Activated naive CD8-positive, alpha-beta T cell (primary cell): ENCODE results near the gene TTLL8.

Source experiments
- H3K27ac Mint-ChIP-seq: one replicate; pipeline ENCODE4 v1.8.0; 2021; ENCODE audit warnings: mixed read lengths
- H3K27me3 Mint-ChIP-seq: one replicate; pipeline ENCODE4 v1.8.0; 2021; ENCODE audit warnings: mixed read lengths
- H3K36me3 Mint-ChIP-seq: one replicate; pipeline ENCODE4 v1.8.0; 2021; ENCODE audit warnings: mixed read lengths
- H3K4me1 Mint-ChIP-seq: one replicate; pipeline ENCODE4 v1.8.0; 2021; ENCODE audit warnings: low read depth, mixed read lengths
- H3K4me3 Mint-ChIP-seq: one replicate; pipeline ENCODE4 v1.8.0; 2021; ENCODE audit warnings: mild to moderate bottlenecking, mixed read lengths
- H3K9me3 Mint-ChIP-seq: one replicate; pipeline ENCODE4 v1.8.0; 2021; ENCODE audit warnings: low read depth, mixed read lengths

The TTLL8 gene

DNA sequence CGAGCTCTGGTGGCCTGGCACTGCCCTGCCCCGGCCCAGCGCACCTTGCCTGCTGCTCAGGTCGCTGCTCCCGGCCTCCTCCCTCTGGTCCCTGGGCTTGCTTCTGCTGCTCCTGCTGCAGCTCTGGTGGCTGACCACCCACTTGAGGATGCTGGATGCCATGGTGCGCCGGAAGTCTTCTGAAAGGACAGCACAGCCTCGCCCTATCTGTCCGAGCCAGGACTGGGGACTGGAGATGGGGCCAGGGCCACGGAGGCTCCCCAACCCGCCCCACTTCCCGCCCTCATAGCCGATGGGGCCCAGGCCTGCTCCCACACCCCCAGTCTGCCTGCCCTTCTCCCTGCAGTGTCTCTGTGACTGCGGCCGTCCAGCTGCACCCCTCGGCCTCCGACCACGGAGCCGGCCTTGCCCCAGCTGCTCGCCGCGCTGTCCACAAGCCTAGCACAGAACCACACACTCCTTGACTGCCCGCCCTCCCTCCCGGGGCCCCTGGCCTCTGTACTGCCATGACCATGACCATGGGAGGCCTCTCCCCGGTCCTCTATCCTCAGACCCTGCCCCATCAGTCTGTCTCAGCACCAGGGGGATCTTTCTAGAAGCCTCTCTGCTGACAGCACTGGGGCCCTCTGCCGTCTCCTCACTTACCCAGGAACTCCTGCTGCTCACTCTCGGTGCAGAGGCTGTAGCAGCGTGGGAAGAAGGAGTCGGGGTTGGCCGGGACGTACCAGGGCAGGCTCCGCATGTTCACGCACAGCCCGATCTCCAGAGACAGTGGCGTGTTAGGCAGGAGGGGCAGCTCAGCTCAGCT, 12.7 kb downstream of the TTLL8 start:
- Mint-ChIP-seq H3K36me3 (no peaks in the 10 kb centered on the region), H3K27me3 (peaks cover 14% of the 10 kb centered on the region), H3K4me1 (peaks cover 14% of the 10 kb centered on the region), H3K27ac (no peak overlapping the region), H3K9me3 (no peaks in the 10 kb centered on the region), H3K4me3 (no peak overlapping the region)

DNA sequence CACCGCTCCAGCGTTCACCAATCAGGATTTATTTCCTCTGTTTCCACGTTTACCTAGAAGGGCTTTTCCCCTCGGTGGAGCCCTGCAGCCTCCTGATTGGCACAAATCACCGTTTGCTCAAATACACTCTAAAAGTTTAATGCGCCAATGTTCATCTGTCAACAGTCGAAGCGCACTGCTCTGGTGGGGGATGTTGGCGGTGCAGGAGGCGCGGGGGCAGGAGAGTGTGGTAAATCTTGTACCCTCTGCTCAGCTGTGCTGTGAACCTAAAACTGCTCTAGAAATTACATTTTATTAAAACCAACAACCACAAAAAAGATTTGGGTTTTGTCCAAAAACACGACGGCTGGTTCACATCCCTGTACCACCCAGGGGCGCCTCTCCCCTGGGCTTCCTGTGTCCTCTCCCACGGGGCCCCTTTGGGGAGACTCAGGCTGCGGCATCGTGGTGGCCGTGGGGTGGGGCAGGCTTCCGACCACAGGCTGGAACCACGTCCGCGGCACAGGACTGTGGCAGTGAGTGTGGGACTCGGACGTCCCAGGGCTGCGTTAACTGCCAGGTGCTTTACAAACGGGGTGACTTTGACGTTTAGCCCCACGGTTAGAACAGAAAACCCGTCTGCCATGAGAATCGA, 13.5 kb downstream of the TTLL8 start:
- H3K4me1 Mint-ChIP-seq: peaks cover 14% of the 10 kb centered on the region
- no peaks in the 10 kb centered on the region for H3K9me3 Mint-ChIP-seq
- peaks cover 14% of the 10 kb centered on the region for H3K27me3 Mint-ChIP-seq
- no peaks in the 10 kb centered on the region for H3K36me3 Mint-ChIP-seq
- H3K27ac Mint-ChIP-seq: no peak overlapping the region
- no peak overlapping the region for H3K4me3 Mint-ChIP-seq

DNA sequence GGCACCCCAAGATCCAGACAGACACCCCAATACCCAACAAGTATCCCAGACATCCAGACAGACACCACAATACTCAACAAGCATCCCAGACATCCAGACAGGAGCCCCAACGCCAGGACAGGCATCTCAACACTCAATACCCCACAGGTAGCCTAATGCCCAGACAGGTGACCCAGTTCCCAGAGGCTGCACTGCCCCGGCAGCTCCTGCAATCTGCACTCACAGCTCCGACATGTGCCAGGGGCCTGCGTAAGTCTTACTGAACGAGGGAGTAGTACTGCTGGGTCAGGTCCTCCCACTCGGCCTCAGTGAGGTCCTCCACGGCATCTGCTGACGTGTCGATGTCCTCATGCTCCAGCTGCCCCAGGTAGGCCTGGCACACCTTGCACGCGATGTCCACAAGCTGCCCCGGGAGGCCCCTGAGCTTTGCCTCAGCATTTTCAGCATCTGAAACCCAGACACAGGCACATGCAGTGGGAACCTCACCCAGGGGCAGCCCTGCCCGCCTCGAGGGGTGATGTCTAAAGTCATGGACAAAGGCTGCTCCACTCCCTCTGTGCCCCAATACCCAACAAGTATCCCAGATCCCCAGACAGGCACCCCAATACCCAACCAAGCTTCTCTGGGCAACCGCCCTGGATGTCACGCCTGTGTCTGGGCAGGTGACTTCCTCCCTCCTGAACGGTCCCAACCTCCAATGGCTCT, 16.6 kb downstream of the TTLL8 start:
- peaks cover 13% of the 10 kb centered on the region for H3K4me1 Mint-ChIP-seq
- no peak overlapping the region for H3K27ac Mint-ChIP-seq
- H3K36me3 Mint-ChIP-seq: peaks cover 3% of the 10 kb centered on the region
- H3K9me3 Mint-ChIP-seq: peaks cover 5% of the 10 kb centered on the region
- no peak overlapping the region for H3K4me3 Mint-ChIP-seq
- H3K27me3 Mint-ChIP-seq: peaks cover 14% of the 10 kb centered on the region

- no peak overlapping the region for H3K4me3 Mint-ChIP-seq
- H3K9me3 Mint-ChIP-seq: peaks cover 5% of the 10 kb centered on the region
- H3K4me1 Mint-ChIP-seq: peaks cover 15% of the 10 kb centered on the region
- H3K27ac Mint-ChIP-seq: no peak overlapping the region
- peaks cover 14% of the 10 kb centered on the region for H3K27me3 Mint-ChIP-seq
- peaks cover 3% of the 10 kb centered on the region for H3K36me3 Mint-ChIP-seq
Observed at GRCh38 chr22:50040717-50041116, 17.4 kb downstream of the TTLL8 start.

DNA sequence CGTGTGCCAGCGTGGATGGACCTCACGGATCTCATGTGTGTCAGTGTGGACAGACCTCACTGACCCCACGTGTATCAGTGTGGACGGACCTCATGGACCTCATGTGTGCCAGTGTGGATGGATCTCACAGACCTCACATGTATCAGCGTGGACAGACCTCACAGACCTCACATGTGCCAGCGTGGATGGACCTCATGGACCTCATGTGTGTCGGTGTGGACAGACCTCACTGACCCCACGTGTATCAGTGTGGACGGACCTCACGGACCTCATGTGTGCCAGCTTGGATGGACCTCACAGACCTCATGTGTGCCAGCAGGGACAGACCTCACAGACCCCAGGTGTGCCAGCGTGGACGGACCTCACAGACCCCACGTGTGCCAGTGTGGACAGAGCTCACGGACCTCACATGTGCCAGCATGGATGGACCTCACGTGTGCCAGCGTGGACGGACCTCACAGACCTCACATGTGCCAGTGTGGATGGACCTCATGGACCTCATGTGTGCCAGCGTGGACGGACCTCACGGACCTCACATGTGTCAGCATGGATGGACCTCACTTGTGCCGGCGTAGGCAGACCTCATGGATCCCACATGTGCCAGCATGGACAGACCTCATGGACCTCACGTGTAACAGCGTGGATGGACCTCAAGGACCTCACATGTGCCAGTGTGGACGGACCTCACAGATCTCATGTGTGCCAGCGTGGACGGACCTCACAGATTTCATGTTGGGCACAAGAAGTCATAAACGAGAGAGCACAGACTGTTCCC, 18.2 kb downstream of the TTLL8 start:
- Mint-ChIP-seq H3K27ac (no peak overlapping the region), H3K9me3 (peaks cover 5% of the 10 kb centered on the region), H3K27me3 (peaks cover 14% of the 10 kb centered on the region)

GRCh38 chr22:50035976-50036724, 21.9 kb downstream of the TTLL8 start:
- no peak overlapping the region for H3K27ac Mint-ChIP-seq
- H3K4me1 Mint-ChIP-seq: peaks cover 11% of the 10 kb centered on the region
- peaks cover 3% of the 10 kb centered on the region for H3K27me3 Mint-ChIP-seq
- peaks cover 3% of the 10 kb centered on the region for H3K36me3 Mint-ChIP-seq
- H3K4me3 Mint-ChIP-seq: no peak overlapping the region
- H3K9me3 Mint-ChIP-seq: peaks cover 5% of the 10 kb centered on the region

More for the DNA sequence above, 18.2 kb downstream of the TTLL8 start:
- Mint-ChIP-seq H3K4me3 (no peak overlapping the region), H3K36me3 (peaks cover 3% of the 10 kb centered on the region), H3K4me1 (peaks cover 15% of the 10 kb centered on the region)

DNA sequence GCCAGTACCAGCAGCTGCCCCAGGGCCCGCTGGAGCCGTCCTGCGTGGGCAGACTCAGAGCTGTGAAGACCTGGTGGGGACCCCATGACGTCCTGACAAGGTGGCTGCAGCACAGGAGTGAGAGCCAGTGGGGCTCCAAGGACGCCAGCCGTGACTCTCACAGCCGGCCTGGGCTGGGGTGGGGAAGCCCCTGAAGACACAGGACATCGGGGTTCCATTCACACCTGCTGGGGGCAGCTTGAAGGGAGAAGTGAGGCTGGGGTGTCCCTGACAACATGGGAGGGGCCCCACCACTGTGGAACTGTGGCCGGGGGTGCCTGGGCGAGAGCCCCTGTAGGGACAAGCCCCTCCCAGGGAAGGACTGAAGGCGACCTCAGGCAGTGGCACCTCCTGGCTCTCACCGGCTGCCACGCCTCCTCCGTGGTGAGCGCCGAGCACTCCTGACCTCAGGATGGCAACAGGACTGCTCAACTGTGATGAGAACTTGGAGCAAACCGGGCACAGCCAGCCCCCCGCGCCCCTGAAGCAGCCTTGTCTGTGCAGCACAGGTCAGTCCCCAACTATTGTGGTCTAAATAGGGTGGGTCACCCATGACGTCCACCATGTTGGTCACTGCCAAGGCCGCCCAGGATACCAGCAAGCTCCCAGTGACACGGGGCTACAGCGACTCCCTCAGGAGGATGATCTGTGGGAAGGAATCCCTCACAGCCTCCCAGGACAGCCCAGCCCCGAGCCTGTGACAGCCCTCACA, 22.8 kb downstream of the TTLL8 start:
- Mint-ChIP-seq H3K4me3 (no peak overlapping the region), H3K4me1 (peaks cover 11% of the 10 kb centered on the region), H3K36me3 (peaks cover 3% of the 10 kb centered on the region), H3K27me3 (peaks cover 3% of the 10 kb centered on the region), H3K27ac (no peak overlapping the region), H3K9me3 (peaks cover 5% of the 10 kb centered on the region)

DNA sequence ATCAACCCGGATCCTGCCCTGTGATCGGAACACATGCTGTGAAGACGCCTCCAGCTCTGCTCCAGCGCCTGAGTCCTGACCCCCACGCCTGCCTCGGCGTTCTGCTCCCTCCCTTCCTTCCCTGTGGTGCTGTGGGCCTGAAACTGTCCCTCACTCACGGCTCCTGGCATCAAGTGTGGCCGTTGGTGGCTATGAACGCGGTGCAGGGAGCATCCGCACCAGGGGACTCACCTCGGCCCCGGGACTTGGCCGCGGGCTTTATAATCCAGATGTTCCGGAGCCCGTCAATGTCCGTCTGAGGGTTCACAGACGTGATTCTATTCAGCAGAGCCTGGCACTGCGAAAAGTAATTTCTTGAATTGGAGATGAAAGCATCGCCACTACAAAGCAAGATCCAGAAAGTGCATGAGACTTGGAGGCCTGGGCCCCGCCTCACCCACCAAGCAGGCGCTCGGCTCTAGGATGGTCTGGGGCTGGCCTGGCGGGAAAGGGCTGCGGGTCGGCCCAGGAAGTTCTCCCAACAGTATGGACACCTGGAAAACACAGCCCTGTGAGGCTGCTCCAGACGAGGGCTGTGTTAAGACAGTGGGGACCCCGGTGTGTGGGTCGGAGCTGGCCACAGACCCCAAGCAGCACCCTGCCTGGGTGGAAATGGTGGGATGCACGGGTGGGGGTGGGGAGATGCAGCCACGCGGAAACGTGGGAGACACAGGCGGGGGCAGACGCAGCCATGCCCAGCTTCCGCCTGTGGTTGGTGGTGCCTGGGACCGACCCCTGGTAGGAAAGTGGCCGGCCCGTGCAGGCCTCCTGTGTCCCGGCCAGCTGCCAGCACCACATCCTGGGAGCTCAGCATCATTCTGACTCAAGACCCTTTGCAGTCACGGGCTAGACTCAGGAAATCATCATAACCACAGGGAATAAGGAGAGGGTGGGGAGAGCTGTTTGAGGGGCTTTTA, 23.7 kb downstream of the TTLL8 start:
- Mint-ChIP-seq H3K27ac (no peak overlapping the region), H3K27me3 (peaks cover 3% of the 10 kb centered on the region), H3K36me3 (peaks cover 3% of the 10 kb centered on the region), H3K4me1 (peaks cover 11% of the 10 kb centered on the region), H3K9me3 (peaks cover 5% of the 10 kb centered on the region), H3K4me3 (no peak overlapping the region)

DNA sequence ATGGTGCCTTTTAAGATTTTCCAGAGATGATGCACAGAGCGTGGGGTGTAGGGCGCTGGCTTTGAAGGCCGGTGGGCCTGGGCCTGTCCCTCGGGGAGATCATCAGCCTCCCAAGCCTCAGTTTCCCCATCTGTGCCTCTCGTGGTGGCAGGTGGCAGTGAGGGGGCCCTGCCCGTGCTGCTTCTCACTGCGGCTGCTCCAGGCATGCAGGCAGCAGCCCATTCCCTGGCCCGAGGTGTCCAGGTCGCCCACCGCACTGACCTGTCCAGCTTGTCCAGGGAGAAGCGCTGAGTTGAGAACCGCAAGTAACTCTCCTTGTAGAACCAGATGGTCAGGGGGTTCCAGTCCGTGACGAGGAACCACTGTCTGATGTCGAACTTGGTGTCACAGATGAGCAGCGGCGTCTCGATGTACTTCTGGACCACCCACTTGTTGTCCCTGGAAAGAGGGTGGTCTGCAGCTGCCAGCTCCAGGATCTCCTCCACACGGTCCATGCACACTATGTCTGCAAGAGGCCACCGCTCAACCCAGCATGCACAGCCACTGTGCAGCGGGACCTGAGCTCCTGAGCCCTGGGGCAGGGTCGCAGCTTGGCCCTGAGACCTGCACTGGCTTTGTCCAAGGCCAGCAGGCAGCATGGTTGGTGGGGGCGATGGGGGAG, 25.0 kb downstream of the TTLL8 start:
- no peak overlapping the region for H3K4me3 Mint-ChIP-seq
- H3K36me3 Mint-ChIP-seq: no peaks in the 10 kb centered on the region
- H3K27me3 Mint-ChIP-seq: peaks cover 3% of the 10 kb centered on the region
- H3K9me3 Mint-ChIP-seq: peaks cover under 1% of the 10 kb centered on the region
- H3K27ac Mint-ChIP-seq: no peak overlapping the region
- H3K4me1 Mint-ChIP-seq: peaks cover 12% of the 10 kb centered on the region

GRCh38 chr22:50032109-50032871, 25.8 kb downstream of the TTLL8 start:
- Mint-ChIP-seq H3K36me3 (no peaks in the 10 kb centered on the region), H3K9me3 (no peaks in the 10 kb centered on the region), H3K27ac (no peak overlapping the region), H3K4me1 (peaks cover 19% of the 10 kb centered on the region), H3K27me3 (peaks cover 3% of the 10 kb centered on the region), H3K4me3 (no peak overlapping the region)

DNA sequence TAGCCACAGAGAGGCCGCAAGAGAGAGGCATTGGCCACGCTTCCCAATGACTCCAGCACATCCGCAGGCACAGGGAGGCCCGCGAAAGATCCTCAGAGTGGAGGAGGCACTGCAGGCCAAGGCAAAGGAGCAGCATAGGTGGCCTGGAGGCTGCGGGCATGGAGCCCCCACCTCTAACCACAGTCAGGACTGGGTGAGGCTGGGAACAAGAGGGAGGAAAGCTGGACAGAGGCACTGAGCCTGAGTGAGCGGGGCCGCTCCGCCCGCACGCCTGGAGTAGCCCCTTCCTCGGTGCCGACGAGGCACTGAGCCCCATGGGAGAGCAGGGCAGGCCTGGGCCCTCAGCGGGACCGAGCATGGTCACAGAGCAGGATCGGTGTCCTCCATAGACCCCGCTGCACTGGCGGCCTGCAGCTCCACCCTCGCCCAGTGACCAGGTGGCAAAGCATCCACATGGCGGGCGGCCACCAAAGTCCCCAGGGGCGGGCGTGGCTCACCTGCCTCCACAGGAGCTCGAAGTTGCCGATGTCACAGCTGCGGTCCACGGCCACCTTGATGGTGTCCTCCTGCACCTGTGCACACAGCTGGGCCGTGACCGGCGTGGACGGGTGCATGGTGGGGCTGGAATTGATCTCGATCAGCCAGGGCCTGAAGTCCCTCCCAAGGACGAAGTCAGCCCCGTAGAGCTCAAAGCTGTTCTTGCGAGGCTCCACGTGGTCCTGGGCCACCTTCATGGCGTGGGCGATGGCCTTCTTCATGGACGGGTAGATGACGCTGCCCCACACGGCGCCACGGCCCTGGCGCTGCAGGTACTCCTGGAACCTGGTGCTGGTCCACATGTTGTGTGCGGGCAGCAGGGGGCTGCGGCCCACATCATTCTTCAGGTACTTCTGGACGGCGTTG, 26.7 kb downstream of the TTLL8 start:
- Mint-ChIP-seq H3K4me1 (peaks cover 19% of the 10 kb centered on the region), H3K27me3 (peaks cover 3% of the 10 kb centered on the region), H3K27ac (no peak overlapping the region), H3K4me3 (no peak overlapping the region), H3K9me3 (no peaks in the 10 kb centered on the region), H3K36me3 (no peaks in the 10 kb centered on the region)
